GM19372 (cell line): ENCODE results near the gene CNPY1.
"Not testable (repeated sequence)": the region's sequence is repeated elsewhere in the genome, so short reads cannot be mapped to it uniquely, and the experiment has no call there.

Experiments used
- ATAC-seq: cut with Tn5 transposase; IDR thresholded peaks from one replicate; pipeline ENCODE4 v1.9.1; 2021; ENCODE audit warnings: mild to moderate bottlenecking, low read depth, moderate library complexity; ENCODE audit not compliant: unreplicated experiment

Gene CNPY1

DNA sequence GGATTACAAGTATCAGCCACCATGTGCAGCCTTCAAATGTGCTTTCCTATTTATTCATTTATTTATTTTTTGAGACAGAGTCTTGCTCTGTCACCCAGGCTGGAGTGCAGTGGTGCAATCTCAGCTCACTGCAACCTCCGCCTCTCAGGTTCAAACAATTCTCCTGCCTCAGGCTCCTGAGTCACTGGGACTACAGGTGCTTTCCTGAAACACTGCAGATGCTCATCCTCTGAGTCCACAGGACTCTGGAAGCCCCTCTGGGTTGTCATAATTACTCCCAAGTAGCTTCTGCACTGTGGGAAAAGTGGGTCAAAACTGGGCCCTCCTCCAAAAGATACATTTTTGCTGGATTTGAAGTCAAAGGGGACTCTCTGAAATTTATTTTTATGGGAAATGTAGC lies at the start of gene CNPY1:
TSS of gene CNPY1 (minus strand) at position 111 of the 400 bp plus-strand sequence. CDS start 630 bp downstream, outside the sequence.
- ATAC-seq = not testable (repeated sequence)

DNA sequence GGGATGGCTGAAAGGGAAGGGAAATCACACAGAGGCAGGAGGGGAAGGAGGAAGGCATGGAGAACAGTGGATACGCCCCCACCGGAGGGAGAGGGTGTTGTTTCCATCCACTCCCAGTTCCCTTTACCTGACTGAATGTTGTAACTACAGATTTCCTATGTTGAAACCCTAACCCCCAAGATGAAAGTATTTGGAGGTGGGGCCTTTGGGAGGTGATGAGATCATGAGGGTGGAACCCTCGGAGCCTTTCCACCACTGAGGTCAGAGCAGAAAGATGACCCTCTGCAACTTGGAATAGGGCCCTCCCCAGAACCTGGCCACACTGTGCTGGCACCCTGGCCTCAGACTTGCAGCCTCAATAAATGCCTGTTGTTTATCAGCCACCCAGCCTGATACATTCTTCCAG lies 48.6 kb upstream of the CNPY1 start:
- ATAC-seq = no peak

DNA sequence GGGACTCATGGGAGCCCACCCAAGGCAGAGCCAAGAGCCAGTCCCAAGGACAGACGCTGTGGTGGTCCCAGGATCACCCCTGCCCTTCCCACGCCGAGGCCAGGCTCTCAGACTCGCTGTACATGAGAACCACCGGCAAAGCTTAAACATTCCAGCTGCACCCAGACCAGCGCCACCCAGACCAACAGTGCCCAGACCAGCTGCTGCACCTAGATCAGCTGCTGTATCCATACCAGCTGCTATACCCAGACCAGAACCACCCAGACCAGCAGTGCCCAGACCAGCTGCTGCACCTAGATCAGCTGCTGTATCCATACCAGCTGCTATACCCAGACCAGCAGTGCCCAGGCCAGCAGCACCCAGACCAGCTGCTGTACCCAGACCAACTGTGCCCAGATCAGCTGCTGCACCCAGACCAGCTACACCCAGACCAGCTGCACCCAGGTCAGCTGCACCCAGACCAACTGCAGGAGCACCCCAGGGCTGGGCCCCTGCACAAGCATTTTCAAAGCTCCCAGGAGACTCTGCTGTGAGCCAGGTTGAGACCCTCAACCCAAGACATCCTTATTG lies 47.9 kb upstream of the CNPY1 start:
- ATAC-seq = no peak

DNA sequence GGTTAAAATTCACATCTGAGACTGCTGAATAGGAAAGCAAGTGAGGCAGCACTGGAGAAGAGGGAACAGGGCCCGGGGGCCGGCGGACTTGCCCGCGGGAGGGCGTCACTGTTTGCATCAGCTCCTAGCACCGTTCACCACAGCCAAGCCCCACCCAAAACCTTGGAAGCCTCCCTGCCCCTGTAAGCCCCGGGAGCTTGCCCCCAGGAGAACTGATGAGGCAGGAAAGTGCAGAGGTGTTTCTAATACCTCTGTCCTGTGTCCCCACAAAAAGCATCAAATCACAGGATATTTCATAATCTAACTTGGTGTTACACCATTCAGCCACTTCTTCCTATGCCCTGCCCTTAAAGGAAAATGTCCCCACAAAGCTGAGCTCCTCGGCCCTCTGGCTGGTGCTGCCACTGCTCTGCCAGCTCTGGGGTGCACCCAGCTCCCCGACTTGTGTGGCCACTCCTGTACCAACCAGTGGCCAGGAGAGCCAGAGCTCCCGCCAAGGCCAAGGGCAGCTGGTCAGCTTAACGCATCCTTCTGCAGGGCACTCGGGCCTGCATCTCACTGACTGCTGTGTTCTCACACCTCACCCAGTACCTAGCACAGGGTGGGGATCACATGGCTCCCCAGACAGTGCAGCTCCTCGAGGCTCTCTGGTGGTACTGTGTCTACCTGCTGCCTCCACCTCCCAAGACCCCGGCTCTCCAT lies 47.3 kb upstream of the CNPY1 start:
- ATAC-seq = no peak

DNA sequence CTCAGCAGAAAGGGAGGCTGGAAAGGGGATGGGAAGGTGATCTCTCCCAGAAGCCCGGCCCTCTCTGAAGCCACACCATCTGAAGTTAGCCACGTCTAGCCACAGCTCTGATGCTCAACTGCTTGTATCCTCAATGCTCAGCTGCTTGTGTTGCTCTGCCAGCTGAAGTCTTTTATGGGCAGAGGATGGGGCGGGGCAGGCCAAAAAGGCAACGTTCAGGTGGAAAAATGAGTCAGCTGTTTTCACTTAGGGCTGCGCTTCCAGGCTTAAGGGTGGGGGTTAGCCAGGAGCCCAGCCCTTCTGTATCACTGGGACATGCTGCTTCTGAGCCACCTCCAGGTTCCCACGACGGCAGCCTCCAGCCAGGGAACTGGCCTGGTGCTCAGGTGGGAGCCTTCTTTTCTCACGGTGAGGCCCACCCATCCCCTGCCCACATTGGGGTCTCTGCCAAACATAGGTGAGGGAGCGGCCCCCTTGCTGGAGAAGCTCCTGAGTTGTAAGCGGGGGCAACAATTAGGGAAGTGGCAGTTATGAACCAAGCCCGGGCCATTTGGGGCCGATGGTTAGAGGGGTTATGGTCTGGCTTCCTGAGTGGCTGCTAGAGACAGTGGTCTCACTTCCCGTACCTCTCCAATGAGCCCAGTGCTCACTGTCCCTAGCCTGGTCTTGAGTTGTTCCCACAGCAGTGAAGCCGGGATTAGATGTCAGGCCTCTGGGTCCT lies 44.9 kb upstream of the CNPY1 start:
- no peak for ATAC-seq

DNA sequence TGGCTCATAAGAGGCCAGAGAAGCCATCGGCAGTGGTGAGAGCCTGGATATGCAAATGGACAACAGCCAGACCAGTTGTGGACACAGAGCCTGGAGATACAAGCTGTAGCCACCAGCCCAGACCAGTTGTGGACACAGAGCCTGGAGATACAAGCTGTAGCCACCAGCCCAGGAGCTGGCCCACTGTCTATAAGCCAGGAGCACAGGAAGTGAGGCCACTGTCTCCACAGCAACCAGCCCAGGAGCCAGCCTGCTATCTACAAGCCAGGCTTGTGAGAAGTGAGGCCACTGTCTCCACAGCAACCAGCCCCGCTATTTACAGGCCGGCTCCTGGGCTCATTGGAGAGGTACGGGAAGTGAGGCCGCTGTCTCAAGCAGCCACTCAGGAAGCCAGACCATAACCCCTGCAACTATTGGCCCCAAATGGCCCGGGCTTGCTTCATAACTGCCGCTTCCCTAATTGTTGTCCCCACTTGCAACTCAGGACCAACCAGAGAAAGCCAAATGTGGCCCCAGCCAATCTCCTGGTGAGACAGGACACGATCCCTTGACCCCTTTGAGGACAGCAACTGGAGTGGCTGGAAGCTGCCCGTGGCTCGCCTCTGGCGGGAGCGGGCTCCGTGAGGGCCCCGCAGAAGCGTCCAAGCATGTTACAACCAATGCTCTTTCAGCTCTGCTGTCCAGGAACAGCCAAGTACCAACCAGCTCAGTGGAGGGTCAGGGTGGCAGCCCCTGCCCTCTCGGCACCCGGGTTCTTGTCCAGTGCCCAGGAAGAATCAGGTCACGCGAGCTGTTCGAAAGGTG lies 44.1 kb upstream of the CNPY1 start:
- no peak for ATAC-seq

DNA sequence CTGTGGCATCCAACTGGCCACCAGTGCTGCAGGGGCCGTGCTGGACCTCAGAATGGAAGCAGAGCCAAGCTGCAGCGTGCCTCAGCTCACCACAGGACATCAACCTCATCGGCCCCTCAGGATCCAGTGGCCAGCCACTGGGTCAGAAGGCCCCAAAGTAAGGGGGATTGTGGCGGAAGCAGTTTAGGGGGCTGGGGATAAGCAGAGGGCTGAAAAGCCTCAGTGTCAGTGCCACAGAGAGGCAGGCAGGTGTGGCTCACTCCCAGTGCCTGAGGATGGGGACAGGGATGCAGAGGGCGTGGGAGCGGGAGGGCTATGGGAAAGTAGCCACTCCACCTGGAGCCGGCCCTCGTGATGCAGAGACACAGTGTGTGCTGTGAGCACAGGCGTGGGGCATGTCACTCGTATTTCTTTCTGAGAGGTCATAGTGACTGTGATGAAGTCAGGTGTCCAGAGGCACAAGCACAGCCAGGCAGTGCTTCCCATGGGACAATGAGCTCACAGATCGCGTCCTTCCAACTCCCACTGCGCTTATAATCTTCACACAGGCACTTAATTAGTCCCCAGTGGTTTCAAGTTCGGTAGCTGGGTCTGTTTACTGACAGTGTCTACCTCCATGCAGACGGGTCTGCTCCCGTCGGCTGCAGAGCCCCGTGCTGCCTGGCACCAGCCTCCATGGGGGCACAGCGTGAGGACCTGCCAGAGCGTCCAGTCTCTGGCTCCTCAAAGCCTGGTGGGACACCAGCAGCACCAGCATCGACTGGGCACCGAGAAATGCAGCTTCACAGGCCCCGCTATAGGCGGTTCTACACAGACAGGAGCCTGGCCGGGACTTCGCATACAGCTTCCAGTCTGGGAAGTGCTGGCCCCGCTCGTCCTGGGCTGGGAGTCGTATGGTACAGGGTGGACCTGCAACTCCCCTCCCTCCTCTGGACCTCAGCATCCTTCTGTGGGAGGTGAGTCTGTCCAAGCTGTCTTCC lies 42.9 kb upstream of the CNPY1 start:
- ATAC-seq = no peak

DNA sequence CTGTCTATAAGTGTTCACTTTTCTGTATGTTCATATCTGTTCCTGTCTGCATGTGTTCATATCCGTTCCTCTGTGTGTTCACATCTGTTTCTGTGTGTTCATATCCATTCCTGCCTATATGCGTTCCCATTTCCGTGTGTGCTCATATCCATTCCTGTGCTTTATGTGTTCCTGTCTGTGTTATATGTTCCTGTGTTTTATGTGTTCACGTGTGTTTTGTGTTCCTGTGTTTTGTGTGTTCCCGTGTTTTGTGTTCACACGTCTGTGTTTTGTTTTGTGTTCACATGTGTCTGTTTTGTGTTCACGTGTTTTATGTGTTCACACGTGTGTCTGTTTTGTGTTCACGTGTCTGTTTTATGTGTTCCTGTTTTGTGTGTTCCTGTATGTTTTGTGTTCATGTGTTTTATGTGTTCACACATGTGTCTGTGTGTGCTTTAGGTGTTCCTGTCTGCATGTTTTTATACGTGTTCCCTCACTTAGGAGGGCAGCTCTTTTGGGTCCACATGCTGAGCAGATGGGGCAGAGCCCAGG lies 42.2 kb upstream of the CNPY1 start:
- no peak for ATAC-seq

DNA sequence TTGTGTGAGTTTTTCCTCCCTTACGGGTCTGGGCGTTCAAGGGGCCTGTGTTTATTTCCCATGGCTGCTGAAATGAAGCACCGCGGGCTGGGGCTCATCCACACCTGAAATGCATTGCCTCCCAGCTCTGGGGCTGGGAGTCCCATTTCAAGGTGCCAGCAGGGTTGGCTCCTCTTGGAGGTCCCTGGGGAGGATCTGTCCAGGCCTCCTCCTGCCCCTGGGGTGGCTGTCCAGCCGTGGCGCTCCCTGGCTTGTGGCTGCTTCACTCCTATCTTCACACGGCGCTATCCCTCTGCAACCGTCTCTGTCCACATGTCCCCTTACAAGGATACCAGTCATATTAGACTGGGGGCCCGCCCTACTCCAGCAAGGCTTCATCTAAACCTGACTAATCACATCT lies 41.1 kb upstream of the CNPY1 start:
- ATAC-seq = no peak

DNA sequence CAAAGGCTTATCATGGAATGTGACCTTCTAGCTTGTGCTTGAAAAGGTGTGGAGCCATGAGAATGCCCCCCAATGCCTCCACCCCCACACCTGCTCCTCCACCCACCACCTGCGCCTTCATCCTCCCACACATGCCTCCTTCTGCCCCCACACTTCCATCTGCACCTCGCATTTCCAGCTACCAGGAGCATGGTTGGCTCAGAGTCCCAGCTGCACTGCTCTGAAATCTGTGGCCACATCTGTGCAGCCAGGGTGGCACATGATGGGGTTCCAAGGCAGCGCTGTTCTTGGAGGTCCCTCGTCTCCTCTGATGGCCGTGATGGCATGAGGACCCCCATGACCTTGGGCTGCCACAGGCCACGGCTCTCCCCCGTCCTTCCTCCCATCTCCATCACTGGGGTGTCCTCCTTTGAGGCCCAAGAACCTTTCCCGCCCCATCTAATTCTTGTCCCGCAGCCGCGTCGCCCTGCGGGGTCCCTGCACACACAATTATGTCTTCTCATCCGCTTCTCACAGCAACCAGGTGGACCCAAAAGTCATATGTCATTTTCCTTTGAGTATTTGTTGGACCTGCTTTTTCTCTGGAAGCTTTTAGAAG lies 40.6 kb upstream of the CNPY1 start:
- no peak for ATAC-seq

DNA sequence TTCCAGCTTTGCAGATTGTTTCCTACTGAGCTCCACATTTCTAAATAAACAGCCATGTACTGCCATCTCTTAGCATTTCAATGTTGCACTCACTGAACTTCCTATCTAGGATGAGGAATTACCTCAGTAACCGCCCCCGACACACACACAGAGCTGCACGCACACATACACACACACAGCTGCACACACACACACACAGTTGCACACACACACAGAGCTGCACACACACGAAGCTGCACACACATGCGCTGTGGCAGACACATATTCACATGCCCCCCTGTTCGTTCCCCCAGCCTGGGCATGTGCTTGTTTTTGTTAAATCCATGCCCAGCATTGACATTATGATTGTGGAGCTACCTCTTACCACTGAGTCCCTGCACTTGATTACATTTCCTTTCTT lies 39.6 kb upstream of the CNPY1 start:
- no peak for ATAC-seq

DNA sequence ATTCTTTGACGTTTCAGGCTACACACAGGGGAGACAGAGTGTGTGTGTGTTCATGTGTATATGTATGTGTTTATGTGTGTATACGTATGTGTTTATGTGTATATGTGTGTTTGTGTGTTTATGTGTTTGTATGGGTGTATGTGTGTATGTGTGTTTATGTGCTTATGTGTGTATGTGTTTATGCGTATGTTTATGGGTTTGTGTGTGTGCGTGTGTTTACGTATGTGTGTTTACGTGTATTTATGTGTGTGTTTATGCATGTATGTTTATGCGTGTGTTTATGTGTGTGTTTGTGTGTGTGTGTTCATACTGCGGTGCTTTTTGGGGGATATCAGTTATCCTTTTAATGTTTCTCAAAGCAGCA lies 39.2 kb upstream of the CNPY1 start:
- no peak for ATAC-seq

DNA sequence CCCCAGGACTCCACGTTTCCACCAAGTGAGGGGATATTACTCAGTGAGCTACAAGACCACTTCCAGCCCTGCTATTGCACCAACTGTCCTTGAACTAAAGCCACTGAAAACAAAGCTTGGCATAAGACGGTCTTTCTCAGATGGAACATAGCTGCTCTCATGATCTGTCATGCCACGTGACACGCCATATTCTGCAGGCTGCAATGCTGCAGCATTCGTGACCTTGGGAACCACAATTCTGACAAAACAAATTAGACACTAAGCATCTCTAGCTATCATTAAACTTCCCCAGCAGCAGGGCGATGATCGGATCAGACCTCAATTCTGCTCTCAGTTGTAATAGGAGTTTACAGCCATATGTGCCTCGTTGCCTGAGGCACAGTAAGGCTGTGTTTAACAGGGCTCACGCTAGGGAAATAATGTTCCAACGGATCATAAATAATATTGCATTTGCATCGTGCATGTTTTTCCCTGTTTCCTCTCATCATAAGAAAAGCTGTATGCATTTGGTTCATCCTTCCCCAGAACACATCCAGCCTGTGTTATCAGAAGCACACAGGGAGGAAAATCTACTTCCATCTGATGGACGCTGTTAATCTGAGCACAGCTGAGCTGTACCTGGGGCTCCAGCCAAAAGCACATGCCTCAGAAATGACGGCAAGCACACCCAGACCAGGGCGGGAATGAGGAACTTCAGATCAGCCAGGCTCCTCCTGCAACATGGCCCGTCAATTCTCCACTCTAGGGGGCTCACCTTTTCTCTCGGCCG lies 38.6 kb upstream of the CNPY1 start:
- no peak for ATAC-seq

DNA sequence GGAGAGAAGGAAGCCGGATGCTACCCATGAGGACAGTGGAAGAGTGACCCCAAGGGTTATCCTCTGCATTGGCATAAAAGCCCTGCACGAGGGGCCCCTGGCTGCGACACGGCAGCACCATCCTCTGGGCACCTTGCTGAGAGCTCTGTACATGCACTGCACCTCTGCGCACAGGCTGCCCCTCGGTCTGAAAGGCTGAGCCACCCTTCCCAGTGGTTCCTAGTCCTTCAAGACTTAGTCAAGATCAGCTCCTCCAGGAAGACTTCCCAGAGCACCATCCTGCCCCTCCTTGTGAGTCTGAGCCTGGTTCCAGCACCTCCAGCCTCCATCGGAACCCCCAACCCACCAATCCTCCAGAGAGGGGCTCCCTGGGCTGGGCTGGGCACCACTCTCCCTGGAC lies 37.9 kb upstream of the CNPY1 start:
- no peak for ATAC-seq

DNA sequence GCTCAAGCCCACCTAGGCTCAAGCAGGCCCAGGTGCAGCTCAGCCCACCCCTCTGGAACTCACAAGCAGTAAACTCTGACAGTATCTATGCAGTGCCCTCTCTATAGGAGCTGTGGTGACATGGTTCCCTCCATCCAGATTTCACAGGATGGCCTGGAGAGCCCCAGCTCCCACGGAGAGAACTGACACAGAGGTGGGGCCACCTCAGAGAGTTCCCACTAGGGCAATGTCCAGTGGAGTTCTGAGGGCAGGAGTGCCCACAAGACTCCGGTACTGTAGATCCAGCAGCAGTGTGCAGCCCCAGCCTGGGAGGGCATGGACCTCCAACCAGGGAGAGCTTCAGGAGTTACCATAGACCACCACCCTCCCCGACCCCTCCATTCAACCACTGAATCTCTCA lies 37.3 kb upstream of the CNPY1 start:
- no peak for ATAC-seq

DNA sequence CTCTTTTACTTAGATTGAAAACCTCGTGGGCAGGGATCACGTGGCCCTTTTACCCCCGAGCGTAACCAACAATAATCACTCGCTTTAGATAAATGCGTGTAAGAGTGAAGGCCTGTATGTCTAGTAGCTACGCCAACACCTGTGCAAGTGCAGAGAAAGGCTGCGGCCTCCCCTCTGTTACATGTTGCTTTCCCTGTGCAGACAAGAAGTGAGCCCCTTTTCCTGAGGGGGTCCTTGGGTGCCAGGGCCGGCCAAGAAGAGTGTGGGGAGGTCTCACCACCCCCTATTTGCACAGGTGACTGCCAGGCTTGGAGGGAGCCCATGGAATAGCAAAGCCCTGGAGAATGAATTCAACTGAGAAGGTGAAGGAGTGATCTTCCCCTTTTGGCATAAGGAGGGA lies 35.6 kb upstream of the CNPY1 start:
- no peak for ATAC-seq

DNA sequence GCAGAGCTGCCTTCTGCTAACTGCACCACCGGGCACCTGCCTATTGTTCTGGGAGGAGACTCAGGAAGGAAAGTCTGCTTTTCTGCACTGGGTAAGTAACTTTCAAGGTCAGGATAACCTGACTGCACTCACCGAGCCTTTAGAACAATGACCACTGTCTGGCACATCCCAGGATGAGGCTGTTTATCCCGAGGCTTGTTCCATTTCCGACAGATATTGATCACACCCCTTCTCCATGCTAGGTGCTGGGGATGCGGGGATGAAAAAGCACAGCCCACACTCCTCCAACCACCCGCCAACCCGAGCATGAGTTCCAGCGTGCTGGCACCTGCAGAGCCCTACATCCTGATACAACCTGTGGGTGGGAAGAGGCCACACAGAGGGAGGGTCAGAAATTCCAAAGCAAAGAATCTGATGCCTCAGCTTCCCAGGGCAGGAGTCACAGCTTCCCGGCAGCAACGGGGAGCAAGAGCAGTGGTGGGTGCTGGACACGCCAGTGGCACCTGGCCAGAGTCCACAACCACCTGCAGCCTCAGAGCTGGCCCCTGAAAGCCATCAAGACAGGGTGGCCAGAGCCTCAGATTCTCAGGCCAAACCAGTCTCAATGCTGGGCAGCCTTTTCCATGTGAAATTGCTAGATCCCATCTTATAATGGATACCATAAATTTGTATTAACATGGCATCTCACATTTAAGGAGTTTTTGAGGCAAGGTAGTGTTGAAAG lies 34.9 kb upstream of the CNPY1 start:
- ATAC-seq = no peak

DNA sequence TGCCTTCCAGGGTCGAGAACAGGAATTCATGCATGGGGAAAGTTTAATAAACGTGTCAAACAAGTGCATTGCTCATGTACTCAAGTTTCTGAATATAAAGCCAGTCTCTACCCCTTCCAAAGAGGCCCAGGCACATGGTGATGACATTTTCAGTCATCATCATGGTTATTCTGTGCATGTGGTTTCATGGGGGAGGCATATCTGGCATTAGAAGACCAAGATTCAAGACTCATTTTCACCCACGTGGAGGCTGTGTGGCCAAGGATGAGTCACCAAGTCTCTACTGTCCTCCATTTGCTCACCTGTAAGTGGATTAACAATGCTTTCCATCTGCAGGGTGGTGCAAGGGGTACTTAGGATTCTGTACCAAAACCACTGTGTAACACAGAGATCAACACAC lies 34.0 kb upstream of the CNPY1 start:
- no peak for ATAC-seq
